HG03354 (cell line): ENCODE data around the gene CMA1.
"Not testable (repeated sequence)": the region's sequence is repeated elsewhere in the genome, so short reads cannot be mapped to it uniquely, and the experiment has no call there.

Experiments used
- ATAC-seq: cut with Tn5 transposase; IDR thresholded peaks from one replicate; pipeline ENCODE4 v1.9.1; 2021; ENCODE audit warnings: mild to moderate bottlenecking; ENCODE audit not compliant: unreplicated experiment, poor library complexity, severe bottlenecking

Gene CMA1, protein sequence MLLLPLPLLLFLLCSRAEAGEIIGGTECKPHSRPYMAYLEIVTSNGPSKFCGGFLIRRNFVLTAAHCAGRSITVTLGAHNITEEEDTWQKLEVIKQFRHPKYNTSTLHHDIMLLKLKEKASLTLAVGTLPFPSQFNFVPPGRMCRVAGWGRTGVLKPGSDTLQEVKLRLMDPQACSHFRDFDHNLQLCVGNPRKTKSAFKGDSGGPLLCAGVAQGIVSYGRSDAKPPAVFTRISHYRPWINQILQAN

DNA sequence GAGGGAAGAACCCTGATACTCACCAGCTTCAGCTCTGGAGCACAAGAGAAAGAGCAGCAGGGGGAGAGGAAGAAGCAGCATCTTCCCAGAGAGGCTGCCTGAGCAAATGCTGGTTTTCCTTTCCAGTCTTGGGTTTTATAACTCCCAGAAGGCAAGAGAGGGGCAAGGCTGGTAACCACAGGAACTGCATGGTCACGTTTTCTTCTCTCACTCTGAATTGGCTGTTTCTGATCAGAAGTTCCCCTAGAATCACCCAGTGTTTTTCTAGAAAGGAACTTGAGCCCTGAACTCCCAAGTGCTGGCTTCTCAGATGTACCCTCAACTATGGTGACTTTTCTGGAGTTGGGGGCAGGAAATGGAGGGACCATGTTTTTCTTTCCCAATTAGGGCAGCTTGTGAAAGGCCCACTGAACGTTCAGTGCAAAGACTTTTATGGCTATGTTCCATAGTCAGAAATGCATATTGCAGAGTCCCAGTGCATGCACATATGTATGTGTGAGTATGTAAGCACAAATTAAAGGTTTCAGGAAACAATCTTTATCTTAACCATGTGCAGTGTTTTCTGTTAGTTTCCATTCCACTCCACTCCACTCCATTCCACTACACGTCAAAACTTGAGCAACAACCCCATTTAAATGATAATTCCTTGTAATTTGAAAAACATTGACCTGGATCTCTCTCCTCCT lies at the start of gene CMA1:
TSS of gene CMA1 (minus strand) at position 111 of the 686 bp plus-strand sequence. CDS start at position 81, 30 bp downstream.
- ATAC-seq: no peak

DNA sequence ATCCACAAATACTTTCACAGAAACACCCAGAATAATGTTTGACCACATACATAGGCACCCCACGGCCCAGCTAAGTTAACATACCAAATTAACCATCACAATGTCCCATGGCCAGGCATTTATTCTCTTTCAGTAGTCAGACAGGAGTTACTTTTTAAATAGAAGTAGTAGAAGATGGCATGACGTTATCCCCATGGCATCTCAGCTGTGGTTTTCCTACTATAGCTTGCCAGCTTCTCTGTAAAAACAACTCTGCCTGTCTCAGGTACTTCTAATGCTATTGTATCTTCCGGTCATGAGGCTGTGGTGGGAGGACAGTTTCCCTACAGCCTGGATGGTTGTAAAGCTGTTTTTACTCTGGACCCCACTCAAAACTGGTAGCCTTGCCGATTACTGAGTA lies 48.7 kb upstream of the CMA1 start:
- no peak for ATAC-seq

DNA sequence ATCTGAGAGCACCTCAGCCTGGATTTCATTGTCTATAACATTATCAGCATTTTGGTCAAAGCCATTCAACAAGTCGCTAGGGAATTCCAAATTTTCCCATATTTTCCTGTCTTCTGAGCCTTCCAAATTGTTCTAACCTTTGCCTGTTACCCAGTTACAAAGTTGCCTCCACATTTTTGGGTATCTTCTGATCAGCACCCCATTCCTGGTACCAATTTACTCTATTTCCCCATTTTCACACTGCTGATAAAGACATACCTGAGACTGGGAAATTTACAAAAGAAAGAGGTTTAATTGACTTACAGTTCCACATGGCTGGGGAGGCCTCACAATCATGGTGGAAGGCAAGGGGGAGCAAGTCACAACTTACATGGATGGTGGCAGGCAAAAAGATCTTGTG lies 41.0 kb upstream of the CMA1 start:
- ATAC-seq: not testable (repeated sequence)

- ATAC-seq: no peak
These were observed 34.4 kb upstream of the CMA1 start for GRCh38 chr14:24542346-24542936.

DNA sequence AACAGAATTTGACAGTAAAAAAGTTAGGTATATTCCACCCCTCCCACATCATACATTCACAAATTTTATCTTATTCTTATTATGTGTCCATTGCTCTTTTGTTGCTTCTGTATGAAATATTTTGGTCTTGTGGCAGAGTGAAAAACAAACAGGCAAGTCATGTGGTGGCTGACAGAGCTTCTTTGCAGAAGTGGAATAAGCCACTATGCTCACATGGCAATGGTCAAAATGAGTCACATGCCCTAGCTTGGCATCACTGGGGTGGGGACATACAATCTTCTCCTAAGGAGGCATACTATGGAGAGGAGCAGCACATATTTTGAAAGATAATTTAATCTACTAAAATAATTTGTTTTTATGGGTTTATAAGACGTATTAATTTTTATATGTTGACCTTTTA lies 27.7 kb upstream of the CMA1 start:
- peak; percentile 58 for ATAC-seq

GRCh38 chr14:24534286-24534685 lies 26.2 kb upstream of the CMA1 start:
- ATAC-seq: no peak

- not testable (repeated sequence) for ATAC-seq
These were observed 18.0 kb upstream of the CMA1 start for GRCh38 chr14:24525877-24526620.

DNA sequence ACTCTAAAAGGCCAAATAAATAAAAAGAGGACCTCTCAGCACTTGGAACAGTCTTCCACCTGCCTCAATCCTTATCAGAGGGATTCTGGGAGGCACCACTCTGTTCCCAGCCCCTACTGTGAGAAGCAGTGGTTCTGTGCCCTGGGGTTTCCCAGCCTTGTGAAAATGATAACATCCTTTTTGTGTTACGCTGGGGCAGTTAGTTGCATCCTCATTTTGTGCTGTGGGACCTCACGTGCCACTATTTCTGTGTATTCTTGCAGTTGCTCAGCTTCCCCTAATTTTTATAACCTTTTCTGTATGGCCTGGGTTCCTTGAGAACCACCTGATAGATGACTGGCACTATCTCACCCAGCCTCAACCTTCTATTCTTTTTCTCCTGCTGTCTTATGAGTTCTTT lies 10.8 kb upstream of the CMA1 start:
- ATAC-seq: no peak

DNA sequence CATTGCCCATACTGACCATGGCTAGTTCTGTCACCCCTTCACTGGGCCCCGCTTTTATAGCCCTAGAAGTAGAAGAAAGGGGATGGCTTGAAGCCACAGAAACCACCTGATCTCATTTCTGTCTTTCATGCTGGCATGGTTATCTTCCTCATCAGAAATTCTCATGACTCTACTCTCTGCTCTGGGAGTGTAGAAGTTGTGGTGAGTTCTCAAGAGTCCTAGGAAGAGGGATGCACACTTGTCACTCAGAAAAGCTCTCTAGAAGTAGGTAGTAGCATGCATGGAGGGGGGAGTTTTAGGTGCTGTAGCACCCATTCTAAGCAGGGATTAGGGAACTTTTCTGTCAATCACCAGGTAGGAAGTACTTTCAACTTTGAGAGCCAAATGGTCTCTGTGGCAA lies 6.1 kb upstream of the CMA1 start:
- ATAC-seq: no peak

DNA sequence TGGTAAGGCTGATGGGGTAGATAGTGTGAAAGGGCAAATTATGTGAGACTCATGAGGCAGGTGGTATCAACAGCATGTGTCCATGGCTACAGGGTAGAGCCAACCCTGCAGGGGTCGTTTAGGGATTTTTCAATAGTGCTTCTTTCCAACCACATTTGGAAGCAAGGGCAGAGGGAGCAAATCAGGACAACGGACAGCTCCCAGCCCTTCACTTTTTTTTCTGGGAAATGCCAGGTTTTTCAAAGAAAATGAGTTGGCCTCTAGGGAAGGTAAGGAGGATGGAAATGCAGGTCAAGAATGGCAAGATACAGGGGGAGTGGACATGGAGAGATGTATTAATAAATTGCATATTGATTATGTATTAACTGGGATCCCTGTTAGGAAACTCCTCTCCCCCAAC lies 4.9 kb upstream of the CMA1 start:
- ATAC-seq: no peak

GRCh38 chr14:24506443-24506842 lies 1.6 kb downstream of the CMA1 start:
- ATAC-seq: no peak

DNA sequence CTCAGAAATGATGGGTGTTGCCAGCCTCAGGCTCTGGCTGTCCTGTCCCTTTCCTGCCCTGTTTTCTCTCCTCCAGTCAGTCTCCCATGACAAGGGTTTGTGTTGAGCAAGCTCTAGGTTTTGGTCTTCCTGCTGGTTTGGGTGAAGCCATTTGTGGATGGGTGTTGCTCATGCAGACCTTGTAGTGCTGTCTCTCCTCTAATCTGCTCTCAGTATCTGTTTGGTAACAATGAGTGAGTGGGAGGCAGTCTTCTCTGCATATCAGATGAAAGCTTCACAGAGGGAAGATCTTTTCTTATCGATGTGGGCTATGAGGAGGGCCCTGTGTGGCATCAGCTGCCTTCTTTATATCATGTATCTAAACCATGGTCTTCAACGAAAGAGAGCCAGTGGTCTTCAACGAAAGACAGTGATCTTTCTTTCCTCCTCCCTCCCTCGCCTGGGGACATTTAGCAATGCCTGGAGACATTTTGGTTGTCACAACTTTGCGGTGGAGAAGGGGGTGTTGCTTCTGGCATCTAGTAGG lies 3.6 kb downstream of the CMA1 start:
- no peak for ATAC-seq

- not testable (repeated sequence) for ATAC-seq
These were observed 16.3 kb downstream of the CMA1 start for GRCh38 chr14:24491586-24492408.

GRCh38 chr14:24483604-24484252 lies 24.3 kb downstream of the CMA1 start:
- ATAC-seq: no peak

- ATAC-seq: not testable (repeated sequence)
These were observed 25.3 kb downstream of the CMA1 start for GRCh38 chr14:24482699-24483303.

DNA sequence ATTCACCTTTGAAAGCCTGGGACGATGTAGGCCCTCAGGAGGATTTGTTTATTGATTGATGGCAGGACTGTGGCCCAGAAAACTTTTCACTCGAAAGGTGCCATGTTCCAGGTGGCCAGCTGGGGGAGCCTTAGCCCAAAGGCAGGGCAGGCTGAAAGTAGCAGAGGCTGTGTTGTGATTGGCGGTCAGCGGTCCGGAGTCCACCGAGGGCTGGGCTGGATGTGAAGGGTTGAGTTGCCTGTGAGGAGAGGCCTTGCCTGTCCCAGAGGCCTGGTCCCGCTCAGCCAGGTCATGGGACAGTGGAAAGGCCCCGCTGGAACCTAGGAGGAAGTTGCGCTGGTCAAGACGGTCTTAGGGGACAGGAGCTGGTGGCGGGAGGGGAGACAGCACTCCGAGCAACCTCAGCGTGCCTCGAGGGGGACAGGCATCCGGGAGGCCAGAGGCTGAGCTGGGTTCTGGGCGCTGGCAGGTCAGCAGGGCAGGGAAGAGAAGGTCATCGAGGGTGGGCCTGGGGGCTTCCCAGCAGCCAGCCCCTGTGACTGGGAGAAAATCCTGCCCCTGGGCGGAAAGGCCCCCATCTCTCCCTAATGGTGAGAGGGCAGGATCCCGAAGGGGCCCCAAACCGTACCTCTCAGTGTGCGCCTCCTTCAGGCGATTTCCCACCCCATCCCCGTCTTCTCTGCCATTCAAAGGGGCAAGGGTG lies 26.3 kb downstream of the CMA1 start:
- peak; percentile 80 for ATAC-seq

DNA sequence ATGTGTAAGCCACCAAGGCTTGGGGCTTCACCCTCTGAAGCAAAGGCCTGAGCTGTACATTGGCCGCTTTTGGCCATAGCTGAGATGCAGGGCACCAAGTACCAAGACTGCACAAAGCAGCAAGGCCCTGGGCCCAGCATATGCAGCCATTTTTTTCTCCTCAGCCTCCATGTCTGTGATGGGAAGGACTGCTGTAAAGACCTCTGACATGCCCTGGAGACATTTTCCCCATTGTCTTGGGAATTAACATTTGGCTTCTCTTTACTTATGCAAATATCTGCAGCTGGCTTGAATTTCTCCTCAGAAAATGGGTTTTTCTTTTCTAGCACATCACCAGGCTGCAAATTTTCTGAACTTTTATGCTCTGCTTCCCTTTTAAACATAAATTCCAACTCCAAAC lies 28.1 kb downstream of the CMA1 start:
- not testable (repeated sequence) for ATAC-seq

GRCh38 chr14:24475261-24475660 lies 32.8 kb downstream of the CMA1 start:
- ATAC-seq: no peak
